Mammary epithelial cell (primary cell): ENCODE data around the gene PP2D1.

Experiments used
- CTCF ChIP-seq, 2 donors: IDR thresholded peaks in 1 of 2; conservative IDR thresholded peaks in 1 of 2; 2 replicates each; pipeline ENCODE4 v1.5.1; 2011 to 2012; ENCODE audit warnings: inconsistent platforms in 2 of 2, low read length in 2 of 2, mild to moderate bottlenecking in 2 of 2, control low read depth in 1 of 2, low read depth in 1 of 2; ENCODE audit not compliant: insufficient read depth in 1 of 2; ENCODE audit errors: extremely low read depth in 1 of 2
- EZH2 ChIP-seq: IDR thresholded peaks from 2 replicates; pipeline ENCODE4 v1.6.1; 2012; ENCODE audit warnings: low read length, inconsistent platforms, borderline replicate concordance

- TF ChIP-seq CTCF (conservative IDR thresholded peaks at IDR 0.05 in 1 of 2, IDR thresholded peaks at IDR 0.05 in 1 of 2; ENCODE audit: extremely low read depth in 1 of 2, insufficient read depth in 1 of 2, low read depth in 1 of 2, low read length in 2 of 2) (no peak), EZH2 (no peak)
Measured at GRCh38 chr3:20038699-20039465, 26.8 kb upstream of the PP2D1 start.
